Measurements from ENCODE around the gene PPP4R2.
A peak's percentile ranks its signal among the peaks of the same experiment; 100 is the strongest.
"Not testable (repeated sequence)": the region's sequence is repeated elsewhere in the genome, so short reads cannot be mapped to it uniquely, and the experiment has no call there.

The PPP4R2 gene

GRCh38 chr3:73026760-73027113, 30.1 kb downstream of the PPP4R2 start:
- DNase-seq, result no peak

GRCh38 chr3:73028803-73029202, 32.2 kb downstream of the PPP4R2 start:
- no peak for DNase-seq

GRCh38 chr3:73029321-73029796, 32.7 kb downstream of the PPP4R2 start:
- no peak for DNase-seq

- DNase-seq, result no peak
Observed at GRCh38 chr3:73030073-73030597, 33.5 kb downstream of the PPP4R2 start.

GRCh38 chr3:73031573-73032103, 35.0 kb downstream of the PPP4R2 start:
- DNase-seq, result no peak

GRCh38 chr3:73036694-73037591, 40.3 kb downstream of the PPP4R2 start:
- no peak for DNase-seq

GRCh38 chr3:73041537-73041936, 44.9 kb downstream of the PPP4R2 start:
- no peak for DNase-seq

GRCh38 chr3:73043414-73043813, 46.8 kb downstream of the PPP4R2 start:
- no peak for DNase-seq

GRCh38 chr3:73045391-73045790, 48.8 kb downstream of the PPP4R2 start:
- no peak for DNase-seq

GRCh38 chr3:73046195-73046594, 49.6 kb downstream of the PPP4R2 start:
- no peak for DNase-seq

GRCh38 chr3:73049319-73049718, 52.7 kb downstream of the PPP4R2 start:
- DNase-seq, result no peak

GRCh38 chr3:73052857-73053256, 56.2 kb downstream of the PPP4R2 start:
- DNase-seq, result peak; percentile 18

GRCh38 chr3:73055583-73055982, 59.0 kb downstream of the PPP4R2 start:
- no peak for DNase-seq

- DNase-seq, result no peak
Observed at GRCh38 chr3:73056014-73056844, 59.6 kb downstream of the PPP4R2 start.

GRCh38 chr3:73056845-73057150, 60.2 kb downstream of the PPP4R2 start:
- DNase-seq, result no peak

GRCh38 chr3:73060302-73060723, 63.7 kb downstream of the PPP4R2 start:
- DNase-seq, result no peak

- DNase-seq, result no peak
Observed at GRCh38 chr3:73061416-73061815, 64.8 kb downstream of the PPP4R2 start, which contains the start of gene EBLN2. Gene EBLN2 (plus strand): TSS chr3:73061659. CDS start chr3:73062082, 423 bp downstream.

GRCh38 chr3:73066243-73066642, 69.6 kb downstream of the PPP4R2 start:
- DNase-seq, result not testable (repeated sequence)

- DNase-seq, result no peak
Observed at GRCh38 chr3:73068419-73068818, 71.8 kb downstream of the PPP4R2 start.

GRCh38 chr3:73069187-73069586, 72.6 kb downstream of the PPP4R2 start:
- no peak for DNase-seq

- no peak for DNase-seq
Observed at GRCh38 chr3:73069775-73070444, 73.3 kb downstream of the PPP4R2 start.

- DNase-seq, result no peak
Observed at GRCh38 chr3:73070675-73071575, 74.3 kb downstream of the PPP4R2 start.

All from NCI-H774 (cell line).